22Rv1 (cell line): Measurements from ENCODE around the gene PCDH10.

ENCODE experiments used
- CTCF ChIP-seq: fragments of 450-650 bp; IDR thresholded peaks from 2 replicates; pipeline ENCODE4 v1.5.1; 2017; ENCODE audit warnings: mild to moderate bottlenecking
- ZFX ChIP-seq: fragments of 450-650 bp; IDR thresholded peaks from 2 replicates; pipeline ENCODE4 v1.6.1; 2017; ENCODE audit warnings: antibody characterized with exemption, borderline replicate concordance

DNA sequence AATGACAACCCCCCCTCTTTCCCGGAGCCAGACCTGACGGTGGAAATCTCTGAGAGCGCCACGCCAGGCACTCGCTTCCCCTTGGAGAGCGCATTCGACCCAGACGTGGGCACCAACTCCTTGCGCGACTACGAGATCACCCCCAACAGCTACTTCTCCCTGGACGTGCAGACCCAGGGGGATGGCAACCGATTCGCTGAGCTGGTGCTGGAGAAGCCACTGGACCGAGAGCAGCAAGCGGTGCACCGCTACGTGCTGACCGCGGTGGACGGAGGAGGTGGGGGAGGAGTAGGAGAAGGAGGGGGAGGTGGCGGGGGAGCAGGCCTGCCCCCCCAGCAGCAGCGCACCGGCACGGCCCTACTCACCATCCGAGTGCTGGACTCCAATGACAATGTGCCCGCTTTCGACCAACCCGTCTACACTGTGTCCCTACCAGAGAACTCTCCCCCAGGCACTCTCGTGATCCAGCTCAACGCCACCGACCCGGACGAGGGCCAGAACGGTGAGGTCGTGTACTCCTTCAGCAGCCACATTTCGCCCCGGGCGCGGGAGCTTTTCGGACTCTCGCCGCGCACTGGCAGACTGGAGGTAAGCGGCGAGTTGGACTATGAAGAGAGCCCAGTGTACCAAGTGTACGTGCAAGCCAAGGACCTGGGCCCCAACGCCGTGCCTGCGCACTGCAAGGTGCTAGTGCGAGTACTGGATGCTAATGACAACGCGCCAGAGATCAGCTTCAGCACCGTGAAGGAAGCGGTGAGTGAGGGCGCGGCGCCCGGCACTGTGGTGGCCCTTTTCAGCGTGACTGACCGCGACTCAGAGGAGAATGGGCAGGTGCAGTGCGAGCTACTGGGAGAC is 1.6 kb downstream of the PCDH10 start:
- TF ChIP-seq CTCF: no peak
- no peak for TF ChIP-seq ZFX
